BE2C (cell line): ENCODE results near the gene MTHFSD.

ENCODE experiments used
- DNase-seq: peaks from one replicate; pipeline ENCODE4 v3.0.0-alpha.2; 2020
- H3K27me3 ChIP-seq: fragments of 250-450 bp; sonication (Bioruptor Pico); 2 replicates; pipeline ENCODE4 v1.5.1; 2020; ENCODE audit warnings: mild to moderate bottlenecking
- H3K36me3 ChIP-seq: fragments of 250-450 bp; sonication (Bioruptor Pico); 2 replicates; pipeline ENCODE4 v1.5.1; 2020; ENCODE audit warnings: mild to moderate bottlenecking
- H3K4me1 ChIP-seq: fragments of 250-450 bp; sonication (Bioruptor Pico); 2 replicates; pipeline ENCODE4 v1.5.1; 2020
- H3K4me3 ChIP-seq: 2 replicates; pipeline ENCODE4 v1.5.1; 2011; ENCODE audit warnings: low read depth, low read length
- H3K9me3 ChIP-seq: fragments of 250-450 bp; sonication (Bioruptor Pico); 2 replicates; pipeline ENCODE4 v1.5.1; 2020
- TF ChIP-seq, protein P1 (sequence below): IDR thresholded peaks from 2 replicates; pipeline ENCODE4 v1.5.1; 2012; ENCODE audit warnings: mild to moderate bottlenecking, low read depth, low read length

The MTHFSD gene

DNA sequence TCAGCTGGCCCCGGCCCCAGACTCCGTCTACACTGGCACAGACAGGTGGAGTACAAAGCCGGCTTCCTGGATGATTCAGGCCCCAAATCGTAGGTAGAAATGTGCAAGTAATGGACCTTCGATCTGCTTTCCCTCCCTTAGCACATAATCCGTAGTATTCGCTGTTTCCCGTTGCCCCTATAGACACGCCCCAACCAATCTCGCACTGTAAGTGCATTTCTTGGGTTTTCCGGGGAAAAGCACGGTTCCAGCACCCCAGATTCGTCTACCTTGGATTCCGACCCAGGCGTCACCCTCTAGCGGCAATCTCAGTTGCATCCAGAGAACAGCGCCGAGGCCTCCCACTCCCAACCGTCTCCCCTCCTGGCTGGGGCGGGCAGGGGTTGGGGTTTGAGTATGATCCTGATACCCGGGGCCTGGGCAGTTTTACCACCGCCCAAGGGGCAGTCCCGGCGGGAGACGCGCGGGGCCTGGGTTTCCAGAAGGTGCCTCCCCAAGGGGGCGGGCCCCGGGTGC is 56.8 kb downstream of the MTHFSD start:
- H3K4me3 ChIP-seq: no peak overlapping the region
- H3K9me3 ChIP-seq: no peaks in the 10 kb centered on the region
- DNase-seq: no peak
- peaks cover 99% of the 10 kb centered on the region for H3K27me3 ChIP-seq
- no peaks in the 10 kb centered on the region for H3K36me3 ChIP-seq
- no peaks in the 10 kb centered on the region for H3K4me1 ChIP-seq
- TF ChIP-seq, protein P1, sequence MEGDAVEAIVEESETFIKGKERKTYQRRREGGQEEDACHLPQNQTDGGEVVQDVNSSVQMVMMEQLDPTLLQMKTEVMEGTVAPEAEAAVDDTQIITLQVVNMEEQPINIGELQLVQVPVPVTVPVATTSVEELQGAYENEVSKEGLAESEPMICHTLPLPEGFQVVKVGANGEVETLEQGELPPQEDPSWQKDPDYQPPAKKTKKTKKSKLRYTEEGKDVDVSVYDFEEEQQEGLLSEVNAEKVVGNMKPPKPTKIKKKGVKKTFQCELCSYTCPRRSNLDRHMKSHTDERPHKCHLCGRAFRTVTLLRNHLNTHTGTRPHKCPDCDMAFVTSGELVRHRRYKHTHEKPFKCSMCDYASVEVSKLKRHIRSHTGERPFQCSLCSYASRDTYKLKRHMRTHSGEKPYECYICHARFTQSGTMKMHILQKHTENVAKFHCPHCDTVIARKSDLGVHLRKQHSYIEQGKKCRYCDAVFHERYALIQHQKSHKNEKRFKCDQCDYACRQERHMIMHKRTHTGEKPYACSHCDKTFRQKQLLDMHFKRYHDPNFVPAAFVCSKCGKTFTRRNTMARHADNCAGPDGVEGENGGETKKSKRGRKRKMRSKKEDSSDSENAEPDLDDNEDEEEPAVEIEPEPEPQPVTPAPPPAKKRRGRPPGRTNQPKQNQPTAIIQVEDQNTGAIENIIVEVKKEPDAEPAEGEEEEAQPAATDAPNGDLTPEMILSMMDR: 0 out of 2 replicates have a peak, but pooled peaks have one; percentile 8

DNA sequence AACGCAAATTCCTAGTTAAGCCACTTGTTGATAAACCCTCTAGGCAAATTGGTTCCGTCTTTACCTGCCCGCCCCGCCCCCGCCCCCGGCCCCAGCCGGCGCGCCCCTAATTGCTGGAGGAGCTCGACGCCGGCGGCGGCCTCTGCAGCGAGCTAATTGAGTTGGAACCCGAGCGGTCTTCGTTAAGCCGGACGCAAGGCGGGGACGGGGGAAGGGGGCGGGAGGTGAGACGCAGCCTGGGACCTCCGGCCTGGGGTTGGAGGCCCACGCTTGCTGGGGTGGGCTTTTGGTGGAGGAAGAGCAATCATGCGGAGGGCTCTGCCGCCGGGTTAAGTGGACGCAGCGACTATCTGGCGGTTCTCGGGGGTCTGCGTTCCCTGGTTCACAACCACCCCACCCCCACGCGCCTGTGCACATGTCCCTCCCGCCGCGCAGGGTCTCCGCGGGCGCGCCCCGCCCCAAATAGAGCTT is 57.4 kb downstream of the MTHFSD start:
- no peak overlapping the region for H3K4me3 ChIP-seq
- TF ChIP-seq, protein P1: no peak
- H3K27me3 ChIP-seq: peaks cover 99% of the 10 kb centered on the region
- no peak for DNase-seq
- no peaks in the 10 kb centered on the region for H3K4me1 ChIP-seq
- no peaks in the 10 kb centered on the region for H3K36me3 ChIP-seq
- H3K9me3 ChIP-seq: no peaks in the 10 kb centered on the region

DNA sequence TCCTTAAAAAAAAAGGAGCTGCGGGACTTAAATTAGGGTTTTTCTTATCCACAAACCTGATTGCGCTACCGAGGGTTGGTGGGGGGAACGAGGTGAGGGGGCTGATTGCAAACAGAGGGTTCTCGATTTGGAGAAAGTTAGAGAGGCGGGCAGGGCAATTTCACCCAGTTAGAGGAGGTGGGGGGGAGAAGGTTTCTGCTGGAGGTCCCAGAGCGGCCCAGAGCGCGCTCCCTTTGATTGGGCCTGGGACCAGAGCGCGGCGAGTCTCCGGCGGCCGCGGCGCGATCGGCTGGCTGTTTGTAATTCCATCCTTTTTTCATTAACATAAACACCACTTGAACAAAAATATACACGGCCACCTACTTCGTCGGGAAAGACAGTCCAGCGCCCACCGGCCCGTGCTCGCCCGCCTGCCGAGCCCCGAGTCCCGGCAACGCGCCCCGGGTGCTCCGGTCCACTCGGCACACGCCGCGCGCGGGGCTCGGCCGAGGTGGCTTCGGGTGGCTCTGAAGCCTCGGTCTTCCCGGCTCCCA is 58.0 kb downstream of the MTHFSD start:
- H3K4me1 ChIP-seq: no peaks in the 10 kb centered on the region
- TF ChIP-seq, protein P1: no peak
- H3K36me3 ChIP-seq: no peaks in the 10 kb centered on the region
- H3K9me3 ChIP-seq: no peaks in the 10 kb centered on the region
- peaks cover 99% of the 10 kb centered on the region for H3K27me3 ChIP-seq
- H3K4me3 ChIP-seq: no peak overlapping the region
- DNase-seq: no peak

DNA sequence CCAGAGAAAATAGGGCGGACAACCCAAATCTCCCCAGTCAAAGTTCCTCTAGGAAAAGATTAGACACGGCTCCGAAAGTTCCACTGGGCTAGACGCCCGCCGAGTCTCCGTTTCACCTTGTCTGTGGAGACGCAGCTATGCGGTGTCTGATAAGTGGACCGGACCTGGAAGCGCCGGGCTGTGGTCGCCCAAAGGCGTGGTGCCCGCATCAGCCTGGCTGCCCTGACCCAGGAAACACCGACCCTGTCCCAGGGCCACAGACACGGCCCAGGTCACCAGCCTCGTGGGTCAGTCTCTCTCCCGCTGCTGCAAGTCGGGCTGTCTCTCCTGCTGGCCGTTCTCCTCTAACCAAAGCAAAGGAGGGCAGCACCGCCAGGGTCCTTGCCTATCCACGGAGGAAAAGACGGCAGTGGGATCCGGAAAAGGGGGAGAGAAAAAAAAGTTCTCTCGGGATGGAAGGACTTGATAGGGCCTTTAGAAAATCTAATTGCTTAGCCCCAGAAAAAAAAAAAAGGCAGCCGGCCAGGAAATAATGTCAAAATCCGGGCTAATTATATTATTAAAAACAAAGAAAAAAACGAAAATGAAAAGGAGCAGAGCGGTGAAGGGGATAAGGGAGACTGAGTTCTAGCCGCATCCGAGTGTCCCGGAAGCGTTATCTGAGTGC is 58.6 kb downstream of the MTHFSD start:
- TF ChIP-seq, protein P1: no peak
- H3K4me3 ChIP-seq: no peak overlapping the region
- H3K27me3 ChIP-seq: peaks cover 99% of the 10 kb centered on the region
- H3K9me3 ChIP-seq: no peaks in the 10 kb centered on the region
- DNase-seq: no peak
- H3K36me3 ChIP-seq: no peaks in the 10 kb centered on the region
- no peaks in the 10 kb centered on the region for H3K4me1 ChIP-seq

DNA sequence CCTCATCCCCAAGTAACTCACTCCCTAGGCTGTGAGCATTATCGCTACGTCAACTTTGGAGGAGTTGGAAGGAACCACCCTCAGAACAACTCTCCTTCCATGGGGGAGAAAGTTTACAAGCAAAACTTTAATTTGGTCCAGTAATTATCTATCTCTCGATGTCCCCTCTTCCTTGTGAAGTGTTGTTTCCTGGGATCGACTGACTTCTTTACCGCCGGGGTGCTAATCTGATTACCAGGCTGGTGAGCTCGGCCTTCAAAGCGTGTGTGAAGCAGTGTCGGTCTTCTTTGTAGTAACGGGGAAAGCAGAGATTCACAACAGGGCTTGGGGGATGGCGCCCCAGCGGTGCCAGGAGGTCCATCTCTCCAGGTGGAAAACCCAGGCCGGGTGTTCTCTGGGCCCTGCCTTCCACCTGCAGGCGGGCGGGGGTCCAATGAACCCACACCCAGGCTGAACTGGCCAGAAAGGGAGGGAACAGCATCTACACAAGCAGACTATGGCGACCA is 59.2 kb downstream of the MTHFSD start:
- no peaks in the 10 kb centered on the region for H3K36me3 ChIP-seq
- no peak for DNase-seq
- H3K9me3 ChIP-seq: no peaks in the 10 kb centered on the region
- TF ChIP-seq, protein P1: no peak
- peaks cover 99% of the 10 kb centered on the region for H3K27me3 ChIP-seq
- H3K4me3 ChIP-seq: no peak overlapping the region
- H3K4me1 ChIP-seq: no peaks in the 10 kb centered on the region

DNA sequence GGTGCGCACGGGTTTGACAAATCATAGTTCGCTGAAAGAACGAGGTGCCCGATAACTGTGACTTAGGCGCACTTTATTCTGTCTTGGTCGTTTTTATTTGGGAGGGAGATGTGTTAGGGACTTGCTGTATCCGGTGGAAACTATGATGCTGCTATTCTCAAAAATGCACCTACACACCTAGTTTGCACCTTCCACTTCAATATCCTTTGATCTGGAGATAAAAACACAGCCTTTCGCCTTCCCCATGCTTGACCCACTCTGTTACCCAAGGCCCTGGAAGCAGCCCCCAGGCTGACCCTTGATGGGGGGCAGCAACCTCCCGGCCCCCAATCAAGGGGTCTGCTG is 59.7 kb downstream of the MTHFSD start:
- no peaks in the 10 kb centered on the region for H3K36me3 ChIP-seq
- H3K9me3 ChIP-seq: no peaks in the 10 kb centered on the region
- H3K27me3 ChIP-seq: peaks cover 99% of the 10 kb centered on the region
- DNase-seq: no peak
- TF ChIP-seq, protein P1: no peak
- no peak overlapping the region for H3K4me3 ChIP-seq
- no peaks in the 10 kb centered on the region for H3K4me1 ChIP-seq
